ENCODE data around the gene LAMB1. TPM values are rescaled to one million over a fixed set of nuclear protein-coding genes. Genes with fewer than 3 reads are reported as not detected.
A peak's percentile ranks its signal among the peaks of the same experiment; 100 is the strongest.
"Not testable (repeated sequence)": the region's sequence is repeated elsewhere in the genome, so short reads cannot be mapped to it uniquely, and the experiment has no call there.

LAMB1 gene
- total RNA-seq (2014; rRNA removed; shearing (Covaris generic)) = 110 and 136 TPM in 2 replicates

DNA sequence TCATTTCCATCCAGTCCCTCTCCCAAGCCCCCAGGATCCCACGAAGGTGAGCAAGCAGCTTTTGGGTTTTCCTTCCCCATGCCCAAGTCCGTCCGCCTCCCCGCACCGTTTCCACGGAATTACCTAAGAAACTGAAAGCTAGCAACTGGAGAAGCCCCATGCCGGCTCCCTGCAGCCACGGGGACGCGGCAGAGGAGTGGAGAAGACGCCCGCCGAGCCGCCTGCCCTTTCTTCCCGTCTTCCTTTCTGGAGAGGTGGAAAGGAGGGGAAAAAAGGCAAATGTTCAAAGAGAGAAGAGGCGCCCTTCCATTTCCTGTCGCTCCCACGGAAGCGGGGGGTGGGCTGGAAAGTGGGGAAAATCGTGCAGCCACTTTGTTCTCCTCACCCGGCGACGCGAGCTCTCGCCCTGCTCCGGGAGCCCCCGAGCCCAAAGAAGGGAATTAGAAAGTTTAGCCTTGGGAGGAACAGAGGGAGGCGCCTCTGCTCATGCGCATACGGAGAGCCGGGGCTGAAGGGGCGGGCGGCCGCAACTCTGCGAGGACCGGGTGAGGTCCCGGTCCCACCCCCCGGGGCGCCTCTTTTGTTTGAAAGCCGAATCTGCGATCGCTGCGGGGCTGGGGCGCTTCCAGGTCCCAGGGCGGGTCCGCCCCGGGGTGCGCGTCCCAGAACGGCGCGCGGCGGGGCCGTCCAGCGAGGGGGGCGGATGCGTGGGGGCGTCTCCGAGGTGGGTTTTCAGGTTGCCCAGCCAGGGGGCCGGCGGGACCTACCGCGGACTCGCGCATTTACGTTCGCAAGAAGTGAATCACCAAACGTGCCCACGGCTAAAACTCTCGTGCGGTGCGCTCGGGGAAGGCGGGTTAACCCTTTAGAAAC, at the start of gene LAMB1:
Gene LAMB1 (minus strand): TSS at position 436 of the 873 bp plus-strand sequence. CDS start 276 bp downstream, at position 160.
- Histone ChIP-seq H3K27ac (peak within 1 kb of the TSS; percentile 51), H3K9me3 (replicated peaks) (no peaks in the 10 kb centered on the region), H3K4me3 (peak within 1 kb of the TSS; percentile 58), H3K4me1 (replicated peaks) (peaks cover 54% of the 10 kb centered on the region), H3K27me3 (replicated peaks) (no peaks in the 10 kb centered on the region), H3K36me3 (peaks cover 43% of the 10 kb centered on the region)
- DNase-seq (ENCODE audit: low read depth in 1 of 2, low spot score in 2 of 2) = peak; percentile 90 to 91

DNA sequence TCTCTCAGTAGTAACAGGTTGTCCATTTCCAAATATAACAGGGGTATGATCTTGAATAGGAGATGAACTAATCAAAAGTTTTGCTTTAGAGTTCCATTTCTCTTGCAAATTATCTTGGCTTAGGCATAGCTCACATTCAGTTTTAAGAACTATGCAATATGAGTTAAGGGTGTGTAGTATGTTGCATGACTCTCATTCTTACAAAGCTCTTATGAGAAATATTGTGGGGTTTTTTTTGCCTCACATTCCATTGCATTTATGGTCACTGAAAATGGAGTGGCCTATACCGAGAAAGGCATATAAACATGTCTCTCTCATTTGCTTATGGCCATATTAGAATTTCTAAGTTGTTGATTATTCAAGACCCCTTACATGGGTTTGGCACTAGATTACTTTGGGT, 48.5 kb upstream of the LAMB1 start:
- no peaks in the 10 kb centered on the region for H3K9me3 ChIP-seq (replicated peaks)
- no peak for DNase-seq (ENCODE audit: low read depth in 1 of 2, low spot score in 2 of 2)
- H3K27ac ChIP-seq = no peak overlapping the region
- H3K36me3 ChIP-seq = no peaks in the 10 kb centered on the region
- no peaks in the 10 kb centered on the region for H3K27me3 ChIP-seq (replicated peaks)
- no peaks in the 10 kb centered on the region for H3K4me1 ChIP-seq (replicated peaks)
- H3K4me3 ChIP-seq = no peak overlapping the region

DNA sequence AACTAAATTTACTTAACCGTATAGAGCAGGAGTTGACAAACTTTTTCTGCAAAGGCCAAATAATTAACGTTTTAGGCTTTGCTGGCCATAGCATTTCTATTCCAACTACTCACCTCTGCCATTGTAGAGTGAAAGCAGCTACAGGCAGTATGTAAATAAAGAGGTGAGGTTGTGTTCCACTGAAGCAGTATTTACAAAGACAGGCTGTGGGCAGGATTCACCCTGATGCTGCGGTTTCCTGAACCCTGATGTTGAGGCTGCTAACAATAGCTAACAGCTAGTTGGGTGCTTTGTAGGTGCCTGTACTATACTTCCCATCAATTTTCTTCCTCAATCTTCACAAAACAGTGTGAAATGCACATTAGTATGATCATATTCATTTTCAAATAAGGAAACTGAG, 47.0 kb upstream of the LAMB1 start:
- H3K36me3 ChIP-seq = no peaks in the 10 kb centered on the region
- no peak overlapping the region for H3K27ac ChIP-seq
- DNase-seq (ENCODE audit: low read depth in 1 of 2, low spot score in 2 of 2) = no peak

DNA sequence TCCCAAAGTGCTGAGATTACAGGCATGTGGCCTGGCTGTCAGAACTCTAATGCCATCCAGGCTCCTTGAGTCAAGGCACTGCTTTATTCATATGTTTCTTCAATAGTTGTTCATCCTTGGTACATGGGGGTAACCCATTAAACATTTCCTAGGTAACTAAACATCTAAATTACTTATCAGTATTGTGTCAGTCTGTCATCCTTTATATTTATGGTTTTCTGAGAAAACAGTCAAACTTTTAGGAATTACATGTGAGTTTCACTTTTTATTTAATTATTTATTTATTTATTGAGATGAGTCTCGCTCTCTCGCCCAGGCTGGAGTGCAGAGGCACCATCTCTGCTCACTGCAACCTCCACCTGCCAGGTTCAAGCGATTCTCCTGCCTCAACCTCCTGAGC, 45.5 kb upstream of the LAMB1 start:
- no peaks in the 10 kb centered on the region for H3K9me3 ChIP-seq (replicated peaks)
- H3K27ac ChIP-seq = no peak overlapping the region
- no peak overlapping the region for H3K4me3 ChIP-seq
- H3K4me1 ChIP-seq (replicated peaks) = no peaks in the 10 kb centered on the region
- no peaks in the 10 kb centered on the region for H3K36me3 ChIP-seq
- DNase-seq (ENCODE audit: low read depth in 1 of 2, low spot score in 2 of 2) = no peak
- no peaks in the 10 kb centered on the region for H3K27me3 ChIP-seq (replicated peaks)

More for the DNA sequence above, 47.0 kb upstream of the LAMB1 start:
- no peaks in the 10 kb centered on the region for H3K27me3 ChIP-seq (replicated peaks)
- H3K9me3 ChIP-seq (replicated peaks) = no peaks in the 10 kb centered on the region
- H3K4me1 ChIP-seq (replicated peaks) = no peaks in the 10 kb centered on the region
- H3K4me3 ChIP-seq = no peak overlapping the region

DNA sequence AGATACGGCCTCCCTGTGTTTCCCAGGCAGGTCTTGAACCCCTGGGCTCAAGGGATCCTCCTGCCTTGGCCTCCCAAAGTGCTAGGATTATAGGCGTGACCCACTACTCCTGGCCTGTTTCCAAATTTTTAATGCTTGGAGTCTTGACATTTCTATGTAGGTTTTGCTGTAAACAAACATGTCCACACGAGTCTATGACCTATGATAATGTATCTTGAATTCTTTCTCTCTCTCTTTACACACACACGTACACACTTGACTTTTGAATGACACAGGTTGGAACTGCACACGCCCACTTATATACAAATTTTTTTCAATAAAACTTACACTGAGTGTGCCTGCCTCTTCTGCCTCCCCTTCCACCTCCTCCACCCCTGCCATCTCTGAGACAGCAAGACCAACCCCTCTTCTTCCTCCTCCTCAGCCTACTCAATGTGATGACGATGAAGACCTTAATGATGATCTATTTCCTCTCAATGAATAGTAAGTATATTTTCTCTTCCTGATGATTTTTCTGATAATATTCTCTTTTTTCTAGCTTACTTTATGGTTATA, 44.1 kb upstream of the LAMB1 start:
- Histone ChIP-seq H3K27me3 (replicated peaks) (no peaks in the 10 kb centered on the region), H3K9me3 (replicated peaks) (no peaks in the 10 kb centered on the region), H3K27ac (no peak overlapping the region), H3K4me1 (replicated peaks) (no peaks in the 10 kb centered on the region), H3K36me3 (no peaks in the 10 kb centered on the region), H3K4me3 (no peak overlapping the region)
- no peak for DNase-seq (ENCODE audit: low read depth in 1 of 2, low spot score in 2 of 2)

DNA sequence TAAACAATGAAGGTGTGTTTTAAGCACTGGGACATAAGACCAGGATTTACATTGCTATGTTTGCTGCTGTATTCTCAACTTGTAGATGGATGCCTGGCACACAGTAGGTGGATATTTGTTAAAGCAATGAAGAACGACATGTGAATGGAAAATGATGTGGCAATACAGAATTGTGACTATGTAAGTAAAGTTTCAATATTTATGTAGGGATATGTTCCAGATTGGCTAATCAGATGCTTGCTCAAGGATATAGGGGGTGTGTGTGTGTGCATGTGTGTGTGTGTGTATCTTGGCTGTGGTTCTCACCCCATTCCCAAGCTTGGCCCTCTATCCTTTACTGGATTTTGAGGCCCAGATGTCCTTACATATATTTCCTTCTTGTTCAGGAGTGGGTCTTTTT, 42.7 kb upstream of the LAMB1 start:
- no peak overlapping the region for H3K4me3 ChIP-seq
- no peaks in the 10 kb centered on the region for H3K36me3 ChIP-seq
- no peaks in the 10 kb centered on the region for H3K4me1 ChIP-seq (replicated peaks)
- H3K9me3 ChIP-seq (replicated peaks) = no peaks in the 10 kb centered on the region
- no peak overlapping the region for H3K27ac ChIP-seq
- H3K27me3 ChIP-seq (replicated peaks) = no peaks in the 10 kb centered on the region
- no peak for DNase-seq (ENCODE audit: low read depth in 1 of 2, low spot score in 2 of 2)

DNA sequence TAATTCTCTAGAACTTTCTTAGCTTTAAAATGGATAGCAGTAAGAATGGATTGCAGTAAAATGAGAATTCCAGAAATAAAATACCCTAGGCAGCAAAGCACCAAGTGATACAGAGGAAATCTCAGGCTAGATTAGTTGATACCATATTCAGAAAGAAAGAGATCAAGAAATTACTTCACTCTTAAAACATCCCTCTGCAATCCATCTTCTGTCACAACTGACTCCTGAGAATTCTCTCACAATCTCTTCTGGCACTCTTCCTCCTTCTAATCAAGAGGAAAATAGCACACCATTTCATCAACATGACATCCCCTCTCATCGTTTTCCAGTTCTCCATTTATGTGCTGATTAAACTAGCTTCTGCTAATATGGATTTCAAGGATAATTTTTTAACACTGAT, 42.2 kb upstream of the LAMB1 start:
- Histone ChIP-seq H3K9me3 (replicated peaks) (no peaks in the 10 kb centered on the region), H3K4me1 (replicated peaks) (no peaks in the 10 kb centered on the region), H3K27ac (no peak overlapping the region), H3K4me3 (no peak overlapping the region), H3K27me3 (replicated peaks) (no peaks in the 10 kb centered on the region), H3K36me3 (no peaks in the 10 kb centered on the region)
- no peak for DNase-seq (ENCODE audit: low read depth in 1 of 2, low spot score in 2 of 2)

DNA sequence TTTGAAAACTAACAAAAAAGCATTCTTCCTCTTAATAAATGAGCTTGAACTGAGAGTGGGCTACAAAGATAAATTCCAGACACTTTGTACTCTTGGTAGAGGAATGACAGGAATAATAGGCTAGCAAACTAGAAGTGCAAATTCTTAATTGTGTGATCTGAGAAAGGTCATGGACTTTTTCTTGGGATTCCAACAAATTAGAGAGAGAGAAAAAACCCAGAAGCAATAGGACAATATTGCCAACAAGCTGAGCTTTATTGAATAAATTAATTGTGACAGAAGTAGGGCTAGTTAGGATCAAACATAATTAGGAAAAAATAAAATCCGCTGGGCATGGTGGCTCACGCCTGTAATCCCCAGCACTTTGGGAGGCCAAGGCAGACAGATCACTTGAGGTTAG, 41.4 kb upstream of the LAMB1 start:
- Histone ChIP-seq H3K27ac (no peak overlapping the region), H3K36me3 (no peaks in the 10 kb centered on the region), H3K27me3 (replicated peaks) (no peaks in the 10 kb centered on the region), H3K9me3 (replicated peaks) (no peaks in the 10 kb centered on the region), H3K4me1 (replicated peaks) (no peaks in the 10 kb centered on the region), H3K4me3 (no peak overlapping the region)
- no peak for DNase-seq (ENCODE audit: low read depth in 1 of 2, low spot score in 2 of 2)

DNA sequence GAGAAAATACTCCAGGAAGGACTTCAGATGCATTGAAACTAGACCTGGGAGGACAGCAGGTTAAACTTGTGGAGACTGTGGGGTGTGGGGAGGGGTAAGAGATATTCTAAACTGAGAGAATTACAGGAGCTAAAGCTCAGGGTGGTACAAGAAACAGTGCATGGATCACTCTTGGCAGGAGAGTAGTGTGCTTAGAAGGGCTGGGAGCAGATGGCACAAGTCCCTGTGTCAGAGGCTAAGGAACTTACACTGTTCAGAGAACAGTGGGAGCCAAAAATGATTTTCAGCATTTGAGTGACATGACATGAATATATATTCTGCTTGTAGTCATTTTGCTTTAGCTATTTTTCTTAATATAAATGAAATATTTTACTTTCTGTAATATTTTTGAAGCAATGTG, 36.0 kb upstream of the LAMB1 start:
- Histone ChIP-seq H3K4me3 (no peak overlapping the region), H3K4me1 (replicated peaks) (no peaks in the 10 kb centered on the region), H3K9me3 (replicated peaks) (no peaks in the 10 kb centered on the region), H3K27ac (no peak overlapping the region), H3K27me3 (replicated peaks) (no peaks in the 10 kb centered on the region), H3K36me3 (no peaks in the 10 kb centered on the region)
- DNase-seq (ENCODE audit: low read depth in 1 of 2, low spot score in 2 of 2) = no peak

DNA sequence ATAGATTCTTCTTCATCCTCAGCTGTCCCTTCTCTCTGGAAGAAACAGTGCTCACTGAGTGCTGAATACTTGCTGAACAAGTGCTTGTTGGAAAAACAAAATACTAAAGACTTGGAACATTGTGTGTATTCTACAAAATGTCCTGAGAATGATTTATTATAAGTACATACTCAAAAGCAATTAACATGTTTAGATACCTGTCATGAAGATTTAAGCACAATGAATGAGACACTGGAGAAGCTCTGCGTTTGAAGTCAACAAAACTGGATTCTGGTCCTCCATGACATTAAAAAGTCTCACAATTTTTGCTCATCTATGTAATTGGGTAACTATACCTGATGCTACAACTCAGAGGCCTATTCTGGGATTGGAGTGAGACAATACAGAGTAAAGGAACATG, 34.8 kb upstream of the LAMB1 start:
- Histone ChIP-seq H3K4me3 (no peak overlapping the region), H3K9me3 (replicated peaks) (no peaks in the 10 kb centered on the region), H3K4me1 (replicated peaks) (no peaks in the 10 kb centered on the region), H3K36me3 (no peaks in the 10 kb centered on the region), H3K27ac (no peak overlapping the region), H3K27me3 (replicated peaks) (no peaks in the 10 kb centered on the region)
- no peak for DNase-seq (ENCODE audit: low read depth in 1 of 2, low spot score in 2 of 2)

DNA sequence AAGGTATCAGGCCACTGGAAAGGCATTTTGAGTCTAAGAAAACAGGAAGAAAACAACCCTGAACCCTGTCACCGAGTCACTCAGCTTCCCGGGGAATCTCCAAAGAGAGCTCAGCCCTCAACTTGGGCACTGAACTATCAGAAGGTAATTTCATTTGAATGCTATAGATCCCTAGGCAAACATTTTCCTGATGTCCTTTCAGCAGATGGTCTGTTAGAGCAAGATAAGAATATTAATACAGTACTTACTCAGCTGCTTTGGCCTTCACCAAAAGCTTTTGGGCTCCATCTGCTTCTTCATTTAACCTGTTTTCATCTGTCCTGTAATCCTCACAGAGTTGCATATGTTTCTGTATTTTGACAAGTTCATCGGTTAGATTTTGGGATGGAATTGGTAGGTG, 34.2 kb upstream of the LAMB1 start:
- no peak overlapping the region for H3K4me3 ChIP-seq
- H3K4me1 ChIP-seq (replicated peaks) = 0 out of 2 replicates have a peak, but pooled peaks cover 3% of the 10 kb centered on the region
- no peaks in the 10 kb centered on the region for H3K27me3 ChIP-seq (replicated peaks)
- DNase-seq (ENCODE audit: low read depth in 1 of 2, low spot score in 2 of 2) = no peak
- H3K9me3 ChIP-seq (replicated peaks) = no peaks in the 10 kb centered on the region
- no peaks in the 10 kb centered on the region for H3K36me3 ChIP-seq
- no peak overlapping the region for H3K27ac ChIP-seq

DNA sequence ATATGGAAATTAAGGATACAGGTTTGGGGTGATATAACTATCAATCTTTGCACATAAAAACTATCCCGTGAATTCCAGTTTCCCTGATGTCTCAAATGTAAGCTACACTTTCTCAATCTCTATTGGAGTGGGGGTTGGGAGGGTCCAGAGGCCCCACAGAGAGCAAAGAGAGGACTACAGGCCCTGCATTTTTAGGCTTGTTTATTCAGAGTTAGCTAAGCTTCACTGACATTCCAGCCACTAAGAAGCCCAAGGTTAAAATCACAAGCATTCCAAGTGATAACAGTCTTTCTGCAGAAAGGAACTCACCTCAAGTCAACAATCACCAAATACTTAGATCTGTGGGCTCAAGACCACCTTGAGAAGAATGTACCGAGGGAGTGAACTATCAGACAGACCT, 31.6 kb upstream of the LAMB1 start:
- no peaks in the 10 kb centered on the region for H3K9me3 ChIP-seq (replicated peaks)
- peaks cover 16% of the 10 kb centered on the region for H3K4me1 ChIP-seq (replicated peaks)
- DNase-seq (ENCODE audit: low read depth in 1 of 2, low spot score in 2 of 2) = no peak
- no peaks in the 10 kb centered on the region for H3K36me3 ChIP-seq
- H3K27me3 ChIP-seq (replicated peaks) = no peaks in the 10 kb centered on the region
- no peak overlapping the region for H3K27ac ChIP-seq
- H3K4me3 ChIP-seq = no peak overlapping the region

DNA sequence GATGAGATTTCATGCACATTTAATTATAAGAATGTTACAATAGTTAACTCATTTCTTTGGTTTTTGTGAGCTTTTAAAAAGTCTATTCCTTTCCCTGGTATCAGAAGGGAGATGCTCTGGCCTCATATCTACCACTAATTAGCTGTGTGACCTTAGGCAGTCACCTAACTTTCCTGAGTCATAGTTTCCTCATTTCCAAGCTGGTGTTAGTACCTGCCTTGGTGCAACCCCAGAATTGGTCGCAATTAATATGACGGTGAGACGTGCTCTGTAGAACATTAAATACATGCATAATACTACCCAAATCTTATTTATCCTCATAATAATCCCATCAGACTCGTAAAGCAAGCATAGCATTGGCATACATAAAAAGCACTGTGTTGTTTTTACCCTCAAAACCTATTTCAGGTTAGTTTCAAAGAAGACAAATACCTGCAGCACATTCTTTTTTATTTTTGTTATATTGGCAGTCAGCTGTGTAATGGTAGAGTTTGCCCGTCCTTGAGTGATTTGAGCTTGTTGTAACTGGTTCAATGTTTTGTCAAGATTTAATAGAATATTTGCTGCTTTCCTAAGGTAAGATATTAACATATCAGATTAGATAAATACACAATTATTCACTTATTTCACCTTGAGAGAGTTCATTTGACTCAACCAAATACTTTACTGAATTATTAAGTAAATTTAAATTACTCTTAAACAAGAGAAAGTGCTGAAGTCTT, 31.0 kb upstream of the LAMB1 start:
- Histone ChIP-seq H3K4me1 (replicated peaks) (peaks cover 20% of the 10 kb centered on the region), H3K27me3 (replicated peaks) (no peaks in the 10 kb centered on the region), H3K4me3 (no peak overlapping the region), H3K36me3 (no peaks in the 10 kb centered on the region), H3K27ac (no peak overlapping the region), H3K9me3 (replicated peaks) (no peaks in the 10 kb centered on the region)
- no peak for DNase-seq (ENCODE audit: low read depth in 1 of 2, low spot score in 2 of 2)

DNA sequence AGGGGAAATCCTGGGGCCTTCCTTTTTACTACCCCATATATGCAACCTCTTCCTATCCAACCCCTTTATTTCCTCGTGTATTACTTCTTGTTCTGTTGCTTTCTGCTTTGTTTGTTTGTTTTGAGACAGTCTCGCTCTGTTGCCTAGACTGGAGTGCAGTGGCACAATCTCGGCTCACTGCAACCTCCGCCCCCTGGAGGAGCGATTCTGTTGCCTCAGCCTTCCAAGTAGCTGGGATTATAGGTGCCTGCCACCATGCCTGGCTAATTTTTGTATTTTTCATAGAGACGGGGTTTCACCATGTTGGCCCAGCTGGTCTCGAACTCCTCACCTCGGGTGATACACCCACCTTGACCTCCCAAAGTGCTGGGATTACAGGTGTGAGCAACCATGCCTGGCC, 30.3 kb upstream of the LAMB1 start:
- not testable (repeated sequence) for DNase-seq (ENCODE audit: low read depth in 1 of 2, low spot score in 2 of 2); H3K27ac ChIP-seq; H3K27me3 ChIP-seq (replicated peaks); H3K4me3 ChIP-seq; H3K36me3 ChIP-seq; H3K9me3 ChIP-seq (replicated peaks)
- peaks cover 20% of the 10 kb centered on the region for H3K4me1 ChIP-seq (replicated peaks)

Measured in SJSA1 (cell line).